NCI-H2171 treated with DMSO at 0.1 percent for 48 hours (cell line): ENCODE results near the gene OLFM2.
"Not testable (repeated sequence)": the region's sequence is repeated elsewhere in the genome, so short reads cannot be mapped to it uniquely, and the experiment has no call there.

ENCODE experiments used
- DNase-seq: peaks from one replicate; lab custom pipeline; 2025; lab: John Stamatoyannopoulos, UW

OLFM2 gene

DNA sequence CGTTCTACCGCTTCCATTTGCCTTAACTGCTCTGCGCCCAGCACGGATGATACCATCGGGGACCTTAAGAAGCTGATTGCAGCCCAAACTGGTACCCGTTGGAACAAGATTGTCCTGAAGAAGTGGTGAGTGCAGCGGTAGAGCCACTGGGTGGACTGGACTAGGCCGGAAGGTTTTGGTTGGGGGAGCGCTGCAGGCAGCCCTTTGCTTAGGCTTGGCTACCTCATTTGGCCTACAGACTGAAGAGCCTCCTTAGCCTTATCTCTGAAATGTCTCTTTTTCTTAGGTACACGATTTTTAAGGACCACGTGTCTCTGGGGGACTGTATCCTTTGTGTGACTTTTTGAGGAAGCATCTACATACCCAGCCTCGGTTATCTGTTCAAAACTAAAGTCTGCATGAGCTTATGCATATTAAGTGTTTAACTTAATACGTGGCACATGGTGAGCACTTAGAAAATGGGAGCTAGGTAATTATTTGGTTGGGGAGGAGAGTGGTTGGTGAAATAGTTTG lies 107.7 kb downstream of the OLFM2 start:
- no peak for DNase-seq

DNA sequence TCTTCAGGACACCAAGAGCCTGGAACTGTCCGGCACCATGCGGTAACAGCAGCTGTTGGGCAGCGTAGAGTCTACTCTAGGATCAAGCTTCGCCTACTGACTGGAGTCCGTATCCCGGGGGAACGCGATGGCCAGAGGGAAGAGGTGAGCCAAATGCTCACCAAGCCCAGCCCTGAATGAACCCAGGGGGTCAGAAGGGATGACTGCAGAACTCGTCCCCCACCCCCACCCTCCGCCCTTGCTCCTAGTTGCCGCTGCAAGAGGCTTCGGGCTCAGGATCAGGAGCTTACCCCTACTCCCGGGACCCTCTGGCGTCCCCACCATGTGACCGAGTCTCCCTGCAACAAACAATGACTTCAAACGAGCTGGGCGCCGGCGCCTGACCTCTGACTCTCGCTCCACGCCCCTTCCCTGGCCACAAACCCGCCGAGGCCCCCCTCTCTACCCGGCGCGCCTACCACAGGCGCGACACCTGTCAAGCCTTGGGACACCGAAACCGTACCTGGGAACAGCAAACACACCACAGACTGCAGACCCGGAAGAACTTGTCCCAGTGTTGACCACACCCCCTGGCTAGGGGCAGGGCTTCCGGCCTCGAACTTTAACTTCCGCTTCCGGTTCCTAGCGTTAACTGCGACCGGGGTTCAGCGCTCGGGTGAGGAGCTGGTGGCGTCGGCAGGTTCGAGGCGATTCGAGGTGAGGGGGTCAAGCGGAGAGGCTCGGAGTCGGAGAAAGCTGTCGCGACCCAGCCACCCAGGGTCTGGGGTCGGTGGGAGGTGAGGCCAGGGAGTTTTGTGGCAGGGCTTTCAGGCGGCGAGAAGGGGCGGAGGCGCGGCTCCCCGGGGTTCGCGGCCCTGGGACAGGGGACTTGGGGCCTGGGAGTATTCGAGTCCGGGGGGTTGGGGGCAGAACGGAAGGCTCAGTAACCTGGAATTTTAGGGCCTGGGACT lies 108.8 kb downstream of the OLFM2 start, which contains the start of gene UBL5:
TSS of gene UBL5 (plus strand) at position 630 of the 950 bp plus-strand sequence. CDS start 420 bp downstream, outside the sequence.
- DNase-seq = peak; percentile 96

DNA sequence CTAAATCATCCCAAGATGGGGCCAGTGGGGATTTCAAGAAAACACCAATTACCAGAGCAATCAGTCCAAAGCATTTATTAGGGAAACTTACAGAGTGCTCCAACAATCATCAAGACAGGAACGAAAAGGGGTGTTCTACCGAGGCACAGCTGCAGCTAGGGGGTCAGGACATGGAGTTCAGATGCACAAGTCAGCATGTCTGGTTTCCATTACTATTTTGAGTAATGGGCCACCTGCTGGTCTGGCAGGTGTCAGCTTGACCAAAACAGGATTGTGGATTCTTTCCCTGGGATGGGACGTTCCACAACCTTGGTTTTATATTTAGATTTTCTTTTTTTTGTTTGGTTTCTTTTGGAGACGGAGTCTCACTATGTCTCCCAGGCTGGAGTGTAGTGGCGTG lies 112.5 kb downstream of the OLFM2 start:
- no peak for DNase-seq

- DNase-seq = not testable (repeated sequence)
These were observed 116.3 kb downstream of the OLFM2 start for GRCh38 chr19:9820034-9820433.

DNA sequence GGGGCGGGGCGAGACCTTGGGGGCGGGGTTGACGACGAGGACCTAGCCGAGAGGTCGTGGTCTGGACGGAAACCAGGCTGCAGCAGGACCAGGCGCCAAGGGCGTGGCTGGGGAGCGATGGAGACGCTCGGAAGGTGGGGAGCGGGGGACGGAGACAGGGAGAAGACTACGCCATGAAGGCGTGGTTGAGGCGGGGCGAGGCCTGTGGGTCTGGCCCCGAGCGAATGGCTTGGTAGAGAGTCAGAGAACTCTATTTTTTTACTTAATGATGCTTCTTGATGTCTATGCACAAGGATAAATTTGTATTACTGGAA lies 116.8 kb downstream of the OLFM2 start:
- no peak for DNase-seq

- DNase-seq = peak; percentile 99
These were observed 117.3 kb downstream of the OLFM2 start, which contains the start of gene FBXL12 for GRCh38 chr19:9818734-9819595. Gene FBXL12, minus strand, starts transcription at chr19:9819079. Its CDS starts 266 bp downstream, at chr19:9818813.

GRCh38 chr19:9818175-9818733 lies 118.1 kb downstream of the OLFM2 start:
- no peak for DNase-seq

GRCh38 chr19:9811139-9811538 lies 125.2 kb downstream of the OLFM2 start:
- DNase-seq = no peak

- DNase-seq = no peak
These were observed 127.2 kb downstream of the OLFM2 start for GRCh38 chr19:9808855-9809824.

GRCh38 chr19:9806803-9807202 lies 129.5 kb downstream of the OLFM2 start:
- DNase-seq = no peak
